NCI-H226 (cell line): ENCODE results near the gene MAU2.
"Not testable (repeated sequence)": the region's sequence is repeated elsewhere in the genome, so short reads cannot be mapped to it uniquely, and the experiment has no call there.

ENCODE experiments used
- DNase-seq: peaks from one replicate; pipeline ENCODE4 v3.0.0-alpha.2; 2015

Gene MAU2

DNA sequence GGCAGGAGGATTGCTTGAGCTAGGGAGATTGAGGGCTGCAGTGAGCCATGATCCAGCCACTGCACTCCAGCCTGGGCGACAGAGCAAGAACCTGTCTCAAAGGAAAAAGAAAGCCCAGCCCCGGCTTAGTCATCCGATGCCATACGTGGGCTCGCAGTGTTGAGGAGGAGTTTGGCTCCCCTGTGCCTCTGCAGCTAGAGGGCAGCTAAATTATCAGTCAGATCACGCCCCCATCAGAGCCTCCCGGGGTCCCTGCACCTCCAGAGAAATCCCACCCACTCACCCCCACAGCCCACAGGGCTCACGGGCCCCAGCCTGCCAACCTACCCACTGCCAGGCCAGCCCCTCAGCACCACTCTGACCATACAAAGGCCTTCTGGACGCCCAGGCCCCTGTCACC lies 27.6 kb downstream of the MAU2 start:
- DNase-seq, result peak; percentile 19

DNA sequence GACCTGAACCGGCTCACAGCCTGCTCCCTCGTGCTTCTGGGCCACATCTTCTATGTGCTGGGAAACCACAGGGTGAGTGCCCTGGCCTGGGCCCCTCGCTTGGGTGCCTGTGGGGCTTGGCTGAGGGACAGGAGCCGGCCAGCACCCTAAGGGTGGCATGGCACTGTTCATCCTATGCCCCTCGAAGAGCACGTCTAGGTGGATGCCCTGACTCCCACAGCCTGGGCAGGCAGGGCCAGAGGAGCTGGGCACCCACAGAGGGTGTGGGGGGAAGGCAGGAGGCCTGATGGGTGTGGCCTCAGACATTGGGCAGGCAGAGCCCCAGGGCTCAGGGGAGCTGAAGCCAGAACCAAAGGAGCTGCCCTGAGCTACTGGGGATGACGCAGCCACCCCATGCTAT lies 28.7 kb downstream of the MAU2 start:
- no peak for DNase-seq

DNA sequence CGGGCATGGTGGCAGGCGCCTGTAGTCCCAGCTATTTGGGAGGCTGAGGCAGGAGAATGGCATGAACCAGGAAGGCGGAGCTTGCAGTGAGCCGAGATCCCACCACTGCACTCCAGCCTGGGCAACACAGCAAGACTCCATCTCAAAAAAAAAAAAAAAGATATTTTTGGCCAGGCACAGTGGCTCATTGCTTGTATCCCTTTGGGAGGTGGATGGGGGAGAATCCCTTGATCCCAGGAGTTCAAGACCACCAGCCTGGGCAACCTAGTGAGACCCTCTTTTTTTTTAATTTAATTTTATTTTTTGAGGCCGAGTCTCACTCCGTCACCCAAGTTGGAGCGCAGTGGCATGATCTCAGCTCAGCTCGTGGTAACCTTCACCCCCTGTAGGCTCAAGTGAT lies 30.1 kb downstream of the MAU2 start:
- DNase-seq, result not testable (repeated sequence)

DNA sequence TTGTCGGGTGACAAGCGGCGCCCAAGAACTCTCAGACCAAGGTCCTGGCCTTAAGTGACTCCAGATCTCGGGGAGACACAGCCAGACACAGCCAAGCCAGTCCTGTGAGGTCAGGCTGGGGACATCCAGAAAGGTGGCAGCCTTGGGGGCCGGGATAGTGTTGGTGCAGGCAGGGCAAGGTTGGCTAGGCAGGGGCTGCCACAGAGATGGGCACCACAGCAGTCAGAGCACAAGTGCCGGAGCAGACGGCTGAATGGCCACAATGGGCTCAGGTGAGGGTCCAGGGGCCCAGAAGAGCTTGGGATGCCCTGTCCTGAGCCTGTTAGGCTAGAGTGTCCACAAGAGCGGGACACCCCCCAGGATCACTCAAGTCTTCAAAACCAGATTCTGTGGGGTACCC lies 32.2 kb downstream of the MAU2 start:
- no peak for DNase-seq

DNA sequence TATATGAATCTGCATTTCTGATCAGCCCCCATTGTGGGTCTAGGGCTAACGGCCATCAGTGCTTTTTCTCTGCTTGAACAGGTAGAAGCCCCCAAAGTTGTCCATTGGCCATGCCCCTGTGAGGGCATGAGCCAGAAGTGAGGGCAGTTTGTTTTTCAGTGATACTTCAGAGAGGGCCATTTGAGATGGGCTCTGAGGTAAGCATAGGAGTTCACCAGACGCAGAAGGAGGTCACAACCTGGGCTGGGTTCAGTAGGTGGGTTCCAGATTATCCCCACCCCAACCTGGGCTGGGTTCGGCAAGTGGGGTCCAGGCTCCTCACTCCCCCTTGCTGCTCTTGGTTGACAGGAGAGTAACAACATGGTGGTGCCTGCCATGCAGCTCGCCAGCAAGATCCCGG lies 33.4 kb downstream of the MAU2 start:
- no peak for DNase-seq

DNA sequence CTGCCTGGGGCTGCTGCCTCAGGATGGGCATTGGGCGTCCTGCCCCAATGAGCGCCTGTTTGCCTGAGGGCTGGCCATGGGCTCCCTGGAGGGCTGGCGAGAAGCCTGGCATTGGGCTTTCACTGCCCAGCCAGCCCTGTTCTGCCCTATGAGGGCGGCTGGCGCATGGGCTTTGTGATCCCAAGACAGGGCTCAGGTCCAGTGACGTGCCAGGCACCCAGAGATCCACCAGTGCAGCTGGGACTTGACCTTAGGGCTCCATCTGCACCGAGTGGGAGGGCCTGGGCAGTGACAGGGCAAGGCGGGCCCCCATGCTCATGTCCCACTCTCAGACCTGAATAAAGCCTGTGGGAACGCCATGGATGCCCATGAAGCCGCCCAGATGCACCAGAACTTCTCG lies 34.3 kb downstream of the MAU2 start:
- DNase-seq, result no peak

DNA sequence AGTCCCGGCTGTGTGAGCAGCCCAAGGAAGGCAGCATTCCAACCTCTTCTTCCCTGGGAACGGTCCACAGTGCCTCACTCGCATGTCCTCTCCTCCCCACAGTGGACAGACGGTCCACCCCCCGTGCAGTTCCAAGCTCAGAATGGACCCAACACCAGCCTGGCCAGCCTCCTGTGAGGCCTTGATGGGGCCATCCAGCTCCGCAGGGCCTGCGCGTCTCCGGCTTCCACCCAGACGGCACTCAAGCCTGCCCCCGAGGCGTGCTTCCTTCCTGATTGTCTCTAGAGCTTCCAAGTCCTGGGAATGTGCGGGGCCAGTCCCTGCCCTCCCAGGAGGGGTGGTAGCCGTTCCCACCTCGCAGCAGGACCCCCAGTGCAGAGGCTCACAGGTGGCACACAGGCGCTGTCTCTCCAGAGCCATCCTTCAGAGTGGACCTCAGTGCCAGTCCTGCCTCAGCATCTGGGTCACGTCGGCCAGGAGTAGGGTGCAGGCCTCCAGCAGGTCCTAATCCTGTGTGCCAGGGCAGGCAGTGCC lies 35.0 kb downstream of the MAU2 start:
- DNase-seq, result no peak

DNA sequence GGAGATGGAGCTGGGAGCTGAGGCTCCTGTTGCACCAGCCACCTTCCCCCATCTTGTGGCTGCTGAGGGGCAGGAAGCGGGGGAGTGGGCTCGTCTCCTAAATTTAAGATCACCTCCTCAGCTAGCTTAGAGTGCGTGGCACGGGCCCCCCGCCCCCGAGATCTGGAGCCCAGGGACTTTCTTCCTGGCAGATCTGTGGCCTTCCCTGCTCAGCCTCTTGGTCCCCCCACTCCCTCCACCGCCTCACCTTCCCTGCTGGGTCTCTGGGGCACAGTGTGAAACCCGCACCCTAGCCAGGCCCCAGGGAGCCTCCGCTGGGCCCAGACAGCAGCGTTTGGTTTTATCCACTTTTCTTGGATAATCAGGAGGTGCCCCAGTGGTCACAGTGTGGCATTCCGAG lies 35.9 kb downstream of the MAU2 start:
- DNase-seq, result no peak

DNA sequence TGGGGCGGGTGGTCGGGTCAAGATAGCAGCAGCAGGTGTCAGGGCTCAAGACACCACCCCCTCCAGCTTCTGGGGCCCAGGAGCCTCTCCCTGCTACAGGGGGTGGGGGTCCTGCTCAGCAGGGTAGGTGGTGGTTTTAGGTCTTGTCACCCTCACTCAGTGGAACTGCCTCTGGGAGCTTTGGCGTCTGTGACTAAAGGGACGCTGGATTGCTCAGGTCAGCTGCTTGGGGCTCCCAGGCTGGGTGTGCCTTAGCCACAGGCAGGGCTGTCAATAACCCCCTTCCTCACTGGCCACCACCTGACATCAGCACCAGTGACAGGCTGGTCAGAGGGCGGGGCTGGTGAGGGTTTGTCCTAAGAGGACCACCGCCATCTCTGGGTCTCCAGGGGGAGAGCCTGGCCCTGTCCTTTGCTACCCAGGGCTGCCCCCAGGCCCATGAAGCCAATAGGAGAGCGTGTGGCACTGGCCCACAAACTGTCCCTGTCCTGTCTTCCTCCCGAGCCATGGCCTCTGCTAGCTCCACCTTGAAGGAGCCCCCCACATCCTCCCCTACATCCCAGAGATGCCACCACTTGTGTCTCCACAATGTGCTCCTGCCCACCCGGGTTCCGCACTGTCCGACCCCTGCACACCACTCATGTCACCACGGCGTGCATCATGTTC lies 36.4 kb downstream of the MAU2 start:
- DNase-seq, result no peak

DNA sequence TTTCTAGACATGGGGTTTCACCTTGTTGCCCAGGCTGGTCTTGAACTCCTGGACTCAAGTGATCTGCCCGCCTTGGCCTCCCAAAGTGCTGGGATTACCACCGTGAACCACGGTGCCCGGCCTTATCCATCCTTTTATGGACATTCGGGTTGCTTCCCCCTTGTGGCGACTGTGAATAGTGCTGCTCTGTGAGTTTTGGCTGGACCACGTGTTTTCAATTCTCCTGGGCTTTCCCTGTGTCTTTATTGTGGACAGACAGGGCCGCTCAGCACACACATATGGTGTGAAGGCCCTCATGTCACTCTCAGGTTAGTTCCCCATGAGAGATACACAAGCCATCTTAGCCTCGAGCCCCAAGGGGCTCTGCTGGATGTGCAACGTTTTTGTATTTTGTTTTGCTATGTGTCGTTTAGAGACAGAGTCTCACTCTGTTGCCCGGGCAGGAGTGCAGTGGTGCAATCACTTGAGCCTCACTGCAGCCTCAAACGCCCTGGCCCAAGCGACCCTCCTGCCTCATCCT lies 40.5 kb downstream of the MAU2 start:
- peak; percentile 58 for DNase-seq

DNA sequence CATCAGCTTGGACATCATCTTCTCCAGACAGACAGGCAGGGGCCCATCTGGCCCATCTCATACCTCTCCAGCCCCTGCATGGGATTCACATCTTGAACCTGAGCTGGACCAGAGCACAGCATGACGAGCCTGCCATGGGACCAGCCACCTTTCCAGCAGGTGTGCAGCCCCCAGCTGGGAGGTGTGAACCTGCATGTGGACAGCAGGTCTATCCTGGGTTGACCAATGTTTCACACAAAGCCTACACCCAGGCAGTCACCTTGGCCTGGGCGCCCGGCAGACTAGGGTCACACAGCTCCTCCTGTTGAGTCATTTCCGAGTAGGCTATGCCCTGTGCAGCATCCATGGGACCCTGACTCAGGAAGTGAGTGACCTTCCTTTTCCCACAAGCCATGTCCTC lies 41.4 kb downstream of the MAU2 start:
- DNase-seq, result no peak

DNA sequence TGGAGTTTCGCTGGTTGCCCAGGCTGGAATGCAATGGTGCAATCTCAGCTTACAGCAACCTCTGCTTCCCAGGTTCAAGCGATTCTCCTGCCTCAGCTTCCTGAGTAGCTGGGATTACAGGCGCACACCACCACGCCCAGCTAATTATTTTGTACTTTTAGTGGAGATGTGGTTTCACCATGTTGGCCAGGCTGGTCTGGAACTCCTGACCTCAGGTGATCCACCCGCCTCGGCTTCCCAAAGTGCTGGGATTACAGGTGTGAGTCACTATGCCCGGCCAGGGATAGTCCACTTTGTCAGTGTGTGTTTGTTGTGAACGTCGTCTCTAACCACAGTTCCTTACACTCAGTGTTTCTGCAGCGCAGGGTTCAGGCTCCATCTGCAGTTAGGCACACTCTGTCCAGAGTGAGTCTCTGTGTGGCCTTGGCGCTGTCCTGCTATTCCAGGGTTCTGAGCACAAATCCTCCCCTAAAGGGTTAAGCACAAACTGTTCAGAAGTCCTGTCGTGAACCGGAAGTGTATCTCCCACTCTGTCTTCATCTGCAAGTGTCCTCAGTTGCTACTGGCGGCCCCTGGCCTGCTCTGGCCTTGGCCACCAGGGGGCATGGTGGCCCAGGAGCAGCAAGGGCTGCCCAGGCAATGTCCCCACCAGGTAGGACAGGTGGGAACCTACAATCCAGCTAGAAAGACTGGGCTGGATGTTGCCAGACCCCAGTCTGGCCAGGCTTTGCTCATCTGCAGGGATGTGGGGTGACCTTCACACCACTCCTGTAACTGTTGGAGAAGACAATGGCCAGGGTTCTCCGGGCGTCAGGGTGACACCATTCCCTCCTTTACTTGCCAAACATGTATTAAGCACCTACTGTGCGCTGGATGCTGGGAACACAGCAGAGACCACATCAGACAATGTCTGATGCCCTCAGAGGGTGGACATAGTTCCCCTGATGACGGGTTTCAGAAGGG lies 46.1 kb downstream of the MAU2 start:
- DNase-seq, result peak; percentile 50

DNA sequence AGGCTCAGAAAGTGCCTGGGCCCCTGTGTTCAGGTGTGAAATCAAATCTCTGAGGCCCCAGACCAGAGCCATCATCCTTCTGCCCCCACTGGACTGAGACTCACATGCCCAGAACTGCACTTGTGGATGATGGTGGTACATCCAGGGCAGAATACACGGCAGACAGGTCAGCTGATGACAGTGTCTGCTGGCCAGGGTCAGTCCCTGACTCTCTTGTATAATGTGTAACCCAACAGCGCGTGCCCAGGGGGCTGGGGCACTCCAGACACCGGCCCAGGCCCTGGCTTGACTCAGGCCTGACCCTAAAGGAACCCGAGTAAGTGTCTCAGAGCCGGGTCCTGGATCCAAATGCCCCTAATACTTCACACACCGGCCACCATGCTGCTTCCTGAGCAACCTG lies 47.5 kb downstream of the MAU2 start:
- DNase-seq, result no peak

DNA sequence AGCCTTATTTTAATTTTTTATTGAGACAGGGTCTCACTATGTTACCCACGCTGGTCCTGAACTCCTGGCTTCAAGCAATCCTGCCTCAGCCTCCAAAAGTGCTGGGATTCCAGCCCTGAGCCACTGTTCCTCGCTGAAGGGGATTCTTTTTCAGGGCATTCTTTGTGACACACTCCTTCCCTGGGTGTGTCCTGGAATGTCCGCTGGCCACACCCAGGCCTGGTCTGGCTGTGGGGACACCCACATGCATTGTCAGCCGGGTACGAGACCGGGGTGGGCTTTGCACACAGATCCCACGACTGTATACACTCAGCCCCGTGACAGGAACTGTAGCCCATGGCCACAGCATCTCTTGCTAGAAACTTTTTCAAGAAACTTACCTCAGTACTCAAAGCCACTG lies 50.4 kb downstream of the MAU2 start:
- DNase-seq, result no peak

DNA sequence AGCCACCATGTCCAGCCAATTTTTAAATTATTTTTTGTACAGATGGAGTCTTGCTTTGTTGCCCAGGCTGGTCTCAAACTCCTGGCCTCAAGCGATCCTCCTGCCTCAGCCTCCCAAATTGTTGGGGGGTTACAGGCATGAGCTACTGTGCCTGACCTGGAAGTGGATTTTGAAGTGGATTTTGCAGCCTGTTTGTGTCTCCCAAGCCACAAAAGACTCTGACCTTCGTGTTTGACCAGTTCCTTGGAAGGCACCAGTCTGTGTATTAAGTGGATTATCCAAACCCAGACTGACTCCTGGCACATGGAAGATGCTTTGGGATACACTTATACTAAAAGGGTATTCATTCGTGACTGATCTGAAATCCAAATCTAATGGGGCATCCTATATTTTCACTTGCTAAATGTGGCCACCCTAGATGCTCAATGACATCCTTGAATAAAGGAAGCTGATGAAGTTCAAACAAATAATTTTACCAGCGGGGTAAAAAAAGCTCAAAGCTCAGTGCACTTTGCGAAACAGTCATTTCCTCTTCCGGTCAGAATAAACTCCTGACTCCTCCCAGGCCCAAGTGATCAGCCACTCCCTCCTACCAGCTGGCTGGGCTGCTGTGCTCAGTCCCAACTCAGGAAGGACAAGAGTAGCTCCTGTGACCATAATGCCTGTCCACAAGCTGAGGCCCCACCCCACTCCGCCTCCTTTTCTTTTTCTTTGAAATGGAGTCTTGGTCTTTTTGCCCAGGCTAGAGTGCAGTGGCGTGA lies 52.2 kb downstream of the MAU2 start:
- DNase-seq, result peak; percentile 22

DNA sequence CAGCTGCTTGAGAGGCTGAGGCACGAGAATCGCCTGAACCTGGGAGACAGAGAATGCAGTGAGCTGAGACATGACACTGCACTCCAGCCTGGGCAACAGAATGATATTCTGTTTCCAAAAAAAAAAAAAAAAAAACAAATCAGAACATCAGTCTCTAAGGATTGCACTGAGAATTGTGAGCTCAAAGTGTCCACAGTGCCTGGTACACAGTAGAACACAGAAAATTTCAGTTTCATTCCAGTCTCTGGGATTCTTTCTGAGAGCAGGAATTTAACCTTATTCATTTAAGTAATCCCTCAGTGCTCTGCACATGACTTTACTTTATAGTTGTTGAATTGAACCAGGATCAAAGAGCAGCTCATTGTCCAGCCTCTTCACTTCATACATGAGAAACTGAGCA lies 58.9 kb downstream of the MAU2 start:
- no peak for DNase-seq

DNA sequence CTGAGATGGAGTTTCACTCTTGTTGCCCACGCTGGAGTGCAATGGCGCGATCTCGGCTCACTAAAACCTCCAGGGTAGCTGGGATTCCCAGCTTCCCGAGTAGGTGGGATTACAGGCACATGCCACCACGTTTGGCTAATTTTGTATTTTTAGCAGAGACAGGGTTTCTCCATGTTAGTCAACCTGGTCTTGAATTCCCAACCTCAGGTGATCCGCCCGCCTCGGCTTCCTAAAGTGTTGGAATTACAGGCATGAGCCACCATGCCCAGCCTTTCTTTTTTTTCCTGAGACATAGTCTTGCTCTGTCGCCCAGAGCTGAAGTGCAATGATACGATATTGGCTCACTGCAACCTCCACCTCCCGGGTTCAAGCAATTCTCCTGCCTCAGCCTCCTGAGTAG lies 59.7 kb downstream of the MAU2 start:
- DNase-seq, result not testable (repeated sequence)

DNA sequence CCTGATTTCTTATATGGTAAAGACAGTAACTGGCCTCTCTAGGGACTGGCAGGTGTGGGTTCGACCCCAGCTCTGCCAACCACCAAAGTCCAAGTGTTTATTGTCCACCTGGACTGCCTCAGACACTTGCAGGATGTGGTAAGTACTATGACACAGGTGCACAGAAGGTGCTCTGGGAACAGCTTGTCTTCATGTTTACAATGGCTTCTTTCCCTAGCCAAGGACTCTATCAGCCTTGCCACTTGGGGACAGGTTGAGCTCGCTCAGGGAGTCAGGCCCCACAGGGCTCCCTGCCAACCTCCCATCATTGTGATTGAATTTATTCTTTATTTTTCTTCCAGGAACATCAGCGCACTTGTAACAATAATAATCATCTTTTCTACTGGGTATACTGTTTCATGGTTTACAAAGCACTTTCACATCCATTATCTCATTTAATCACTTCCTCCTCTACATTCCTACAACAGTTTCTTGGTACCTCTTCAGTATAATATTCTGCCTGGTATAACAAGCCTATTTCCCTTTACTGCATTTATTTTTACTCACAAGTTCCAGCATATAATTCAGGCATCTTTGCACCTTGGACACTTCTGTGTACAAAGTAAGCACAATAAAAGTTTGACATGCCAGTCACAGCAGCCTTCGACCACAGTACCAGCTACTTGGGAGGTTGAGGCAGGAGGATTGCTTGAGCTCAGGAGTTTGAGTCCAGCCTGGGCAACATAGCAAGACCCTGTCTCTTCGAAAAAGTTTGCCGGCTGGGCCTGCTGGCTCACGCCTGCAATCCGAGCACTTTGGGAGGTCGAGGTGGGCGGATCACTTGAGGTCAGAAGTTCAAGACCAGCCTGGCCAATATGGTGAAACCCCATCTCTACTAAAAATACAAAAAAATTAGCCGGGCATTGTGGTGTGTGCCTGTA lies 60.6 kb downstream of the MAU2 start:
- no peak for DNase-seq

DNA sequence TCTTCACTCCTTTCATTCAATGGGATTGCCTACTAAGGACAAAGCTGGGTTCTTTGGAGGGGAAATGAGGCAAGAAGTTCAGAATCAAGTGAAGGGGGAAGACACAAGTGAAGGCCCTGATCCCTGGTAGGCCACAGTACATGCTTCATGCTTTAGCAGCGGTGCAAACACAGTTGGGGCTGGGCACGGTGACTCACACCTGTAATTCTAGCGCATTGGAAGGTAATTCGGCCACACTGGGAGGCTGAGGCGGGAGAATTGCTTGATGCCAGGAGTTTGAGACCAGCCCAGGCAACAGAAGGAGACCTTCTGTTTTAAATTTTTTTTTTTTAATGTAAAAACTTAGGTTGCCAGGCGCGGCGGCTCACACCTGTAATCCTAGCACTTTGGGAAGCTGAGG lies 61.5 kb downstream of the MAU2 start:
- no peak for DNase-seq

DNA sequence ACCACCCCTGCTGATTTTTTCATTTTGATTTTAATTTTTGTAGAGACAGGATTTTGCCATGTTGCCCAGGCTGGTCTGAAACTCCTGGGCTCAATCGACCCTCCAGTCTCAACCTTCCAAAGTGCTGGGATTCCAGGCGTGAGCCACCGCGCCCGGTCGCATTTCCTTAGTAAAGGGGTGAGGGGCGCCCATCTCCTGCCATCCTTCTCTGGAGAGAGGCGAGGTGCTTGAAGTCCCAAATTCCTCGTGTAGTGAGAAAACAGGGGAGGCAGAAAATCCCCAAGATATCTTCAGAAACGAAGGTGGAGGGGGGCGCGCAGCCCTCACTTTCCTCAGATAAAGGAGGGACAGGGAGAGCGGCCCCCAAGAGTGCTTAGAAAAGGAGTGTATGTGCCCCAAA lies 63.9 kb downstream of the MAU2 start:
- no peak for DNase-seq

DNA sequence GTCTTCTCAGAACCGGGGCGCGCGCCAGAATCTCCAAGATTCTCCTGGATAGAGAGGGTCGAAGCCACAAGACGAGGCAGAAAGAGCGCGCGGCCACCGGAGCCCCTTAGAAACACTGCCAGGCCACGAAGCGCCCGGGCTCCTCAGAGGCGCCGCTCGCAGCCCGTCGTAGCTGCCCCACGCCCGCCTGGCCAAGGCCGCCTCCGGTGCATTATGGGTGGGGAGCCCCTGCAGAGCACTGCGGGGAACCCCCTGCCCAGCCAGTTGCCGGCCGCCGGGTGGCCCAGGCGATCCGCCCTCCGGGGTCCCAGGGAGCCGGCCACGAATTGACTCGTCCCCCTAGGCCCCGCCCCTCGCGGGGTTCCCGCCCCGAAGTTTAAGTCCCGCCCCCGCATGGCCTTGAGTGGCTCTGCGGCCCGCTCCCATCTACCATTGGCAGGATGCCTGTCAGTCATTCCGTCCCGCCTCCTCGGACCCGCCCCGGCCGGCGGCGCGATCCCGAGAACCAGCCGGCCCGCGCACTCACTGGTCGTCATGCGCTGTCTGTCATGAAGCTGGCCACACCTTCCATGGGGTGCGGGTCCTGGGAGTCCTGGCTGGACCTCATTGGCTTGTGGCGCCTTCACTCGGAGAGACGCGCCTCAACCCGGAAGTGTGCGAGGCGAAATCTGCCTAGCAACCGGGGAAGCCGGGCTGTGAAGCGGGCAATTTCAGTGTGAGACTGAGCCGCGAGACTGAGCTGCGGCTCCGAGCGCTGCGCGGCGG lies 64.7 kb downstream of the MAU2 start:
- DNase-seq, result peak; percentile 99
